SU-DHL-6 (cell line): Measurements from ENCODE around the gene GNRH2.

Source experiments
- H2AFZ ChIP-seq: fragments of 200-600 bp; sonication (generic); 2 replicates; pipeline ENCODE4 v1.6.1; 2014; ENCODE audit warnings: low read depth, mild to moderate bottlenecking, moderate library complexity, mixed read lengths, antibody characterized with exemption, low read length; ENCODE audit not compliant: severe bottlenecking
- H3F3A ChIP-seq: fragments of 200-600 bp; shearing (Covaris generic); 2 replicates; pipeline ENCODE4 v1.6.0; 2016; ENCODE audit warnings: antibody characterized with exemption, mild to moderate bottlenecking; ENCODE audit not compliant: insufficient read depth
- H3K27ac ChIP-seq: fragments of 200-600 bp; sonication (generic); 2 replicates; pipeline ENCODE4 v1.5.1; 2016; ENCODE audit warnings: low read depth, mild to moderate bottlenecking, low read length, moderate library complexity, mixed read lengths
- H3K27me3 ChIP-seq: fragments of 200-600 bp; sonication (generic), shearing (Covaris generic); 2 replicates; pipeline ENCODE4 v1.6.0; 2014; ENCODE audit warnings: mild to moderate bottlenecking, low read length
- H3K36me3 ChIP-seq: fragments of 200-600 bp; sonication (generic); 2 replicates; pipeline ENCODE4 v1.6.1; 2014; ENCODE audit warnings: mild to moderate bottlenecking, low read length, mixed read lengths
- H3K4me2 ChIP-seq: fragments of 300-600, 200-600 bp; shearing (Covaris generic), sonication (generic); 2 replicates; pipeline ENCODE4 v1.6.0; 2014; ENCODE audit warnings: low read length, low read depth, mild to moderate bottlenecking; ENCODE audit not compliant: poor library complexity, severe bottlenecking
- H3K4me3 ChIP-seq: fragments of 200-600 bp; sonication (generic); 2 replicates; pipeline ENCODE4 v1.5.1; 2014; ENCODE audit warnings: antibody characterized with exemption, low read length, mild to moderate bottlenecking, mixed read lengths; ENCODE audit not compliant: insufficient read depth, poor library complexity, severe bottlenecking
- H3K79me2 ChIP-seq: fragments of 200-600 bp; sonication (generic); 2 replicates; pipeline ENCODE4 v1.6.1; 2014; ENCODE audit warnings: mild to moderate bottlenecking, low read length, moderate library complexity; ENCODE audit not compliant: insufficient read depth
- H3K9ac ChIP-seq: fragments of 200-600 bp; sonication (generic); 2 replicates; pipeline ENCODE4 v1.7.0; 2014; ENCODE audit warnings: mild to moderate bottlenecking, low read length
- H3K9me2 ChIP-seq: fragments of 200-600 bp; sonication (generic); replicated peaks from 2 replicates; pipeline ENCODE4 v1.6.1; 2014; ENCODE audit warnings: low read length; ENCODE audit not compliant: insufficient read depth
- H3K9me3 ChIP-seq: fragments of 200-600 bp; sonication (generic); 2 replicates; pipeline ENCODE4 v1.6.1; 2014; ENCODE audit warnings: low read length, mixed read lengths; ENCODE audit not compliant: insufficient read depth
- H4K20me1 ChIP-seq: fragments of 200-600 bp; sonication (generic); 2 replicates; pipeline ENCODE4 v1.6.1; 2014; ENCODE audit warnings: low read depth, mild to moderate bottlenecking, antibody characterized with exemption, low read length, moderate library complexity, mixed read lengths
- CTCF ChIP-seq: fragments of 200-600 bp; sonication (generic); IDR thresholded peaks from one replicate; pipeline ENCODE4 v1.5.1; 2017; ENCODE audit warnings: antibody characterized with exemption, mild to moderate bottlenecking, low read length, moderate library complexity; ENCODE audit not compliant: insufficient read depth, poor library complexity, severe bottlenecking
- EZH2phosphoT487 ChIP-seq: fragments of 200-600 bp; sonication (generic), shearing (Covaris generic); conservative IDR thresholded peaks from 2 replicates; pipeline ENCODE4 v1.6.1; 2018; ENCODE audit warnings: mild to moderate bottlenecking, antibody characterized with exemption, low read length, moderate library complexity, mixed read lengths

GNRH2 gene

GRCh38 chr20:3011752-3012151 lies 31.7 kb upstream of the GNRH2 start:
- H3K9ac ChIP-seq, result no peak overlapping the region
- H3K9me3 ChIP-seq, result no peaks in the 10 kb centered on the region
- TF ChIP-seq CTCF (no peak), EZH2phosphoT487 (no peak)
- H3K27me3 ChIP-seq, result no peaks in the 10 kb centered on the region
- H3K4me2 ChIP-seq, result no peak overlapping the region
- no peak overlapping the region for H2AFZ ChIP-seq
- H3F3A ChIP-seq, result no peaks in the 10 kb centered on the region
- H3K79me2 ChIP-seq, result no peaks in the 10 kb centered on the region
- no peaks in the 10 kb centered on the region for H3K9me2 ChIP-seq
- H3K4me3 ChIP-seq, result no peak overlapping the region
- H3K27ac ChIP-seq, result no peak overlapping the region
- no peaks in the 10 kb centered on the region; the same call in 1 of the 2 replicates for H3K36me3 ChIP-seq
- H4K20me1 ChIP-seq, result no peaks in the 10 kb centered on the region

- no peak overlapping the region for H3K9ac ChIP-seq
- no peaks in the 10 kb centered on the region for H3K27me3 ChIP-seq
- no peaks in the 10 kb centered on the region for H3F3A ChIP-seq
- H3K4me2 ChIP-seq, result no peak overlapping the region
- H3K36me3 ChIP-seq, result no peaks in the 10 kb centered on the region; the same call in 1 of the 2 replicates
- no peak overlapping the region for H3K27ac ChIP-seq
- H3K79me2 ChIP-seq, result no peaks in the 10 kb centered on the region
- no peaks in the 10 kb centered on the region for H3K9me2 ChIP-seq
- H2AFZ ChIP-seq, result no peak overlapping the region
- TF ChIP-seq CTCF, result no peak
- no peak for TF ChIP-seq EZH2phosphoT487
- no peak overlapping the region for H3K4me3 ChIP-seq
- H4K20me1 ChIP-seq, result no peaks in the 10 kb centered on the region
- no peaks in the 10 kb centered on the region for H3K9me3 ChIP-seq
Measured at GRCh38 chr20:3013771-3014170, 29.7 kb upstream of the GNRH2 start.

GRCh38 chr20:3014179-3014578 lies 29.2 kb upstream of the GNRH2 start:
- H3K9ac ChIP-seq, result no peak overlapping the region
- TF ChIP-seq EZH2phosphoT487 (no peak), CTCF (no peak)
- no peaks in the 10 kb centered on the region for H4K20me1 ChIP-seq
- H3K79me2 ChIP-seq, result no peaks in the 10 kb centered on the region
- H3K27ac ChIP-seq, result no peak overlapping the region
- no peaks in the 10 kb centered on the region; the same call in 1 of the 2 replicates for H3K36me3 ChIP-seq
- H2AFZ ChIP-seq, result no peak overlapping the region
- no peak overlapping the region for H3K4me3 ChIP-seq
- H3K9me3 ChIP-seq, result no peaks in the 10 kb centered on the region
- no peaks in the 10 kb centered on the region for H3F3A ChIP-seq
- H3K27me3 ChIP-seq, result no peaks in the 10 kb centered on the region
- no peaks in the 10 kb centered on the region for H3K9me2 ChIP-seq
- H3K4me2 ChIP-seq, result no peak overlapping the region
